GM18951 (cell line): ENCODE data around the gene EXOSC7.
"Not testable (repeated sequence)": the region's sequence is repeated elsewhere in the genome, so short reads cannot be mapped to it uniquely, and the experiment has no call there.

ENCODE experiments used
- POLR2A ChIP-seq: IDR thresholded peaks from 4 replicates; pipeline ENCODE4 v1.6.1; 2011; ENCODE audit warnings: mild to moderate bottlenecking; ENCODE audit not compliant: insufficient read length, insufficient read depth; ENCODE audit errors: extremely low read depth
- in situ Hi-C: fragments of 300-500 bp; cut with MboI; formaldehyde crosslinking; loops from one replicate; pipeline ENCODE4 v1.12.0; 2022; ENCODE audit warnings: low sequenced_read_pairs, mixed read lengths, inconsistent platforms; ENCODE audit not compliant: unreplicated experiment

Gene EXOSC7

DNA sequence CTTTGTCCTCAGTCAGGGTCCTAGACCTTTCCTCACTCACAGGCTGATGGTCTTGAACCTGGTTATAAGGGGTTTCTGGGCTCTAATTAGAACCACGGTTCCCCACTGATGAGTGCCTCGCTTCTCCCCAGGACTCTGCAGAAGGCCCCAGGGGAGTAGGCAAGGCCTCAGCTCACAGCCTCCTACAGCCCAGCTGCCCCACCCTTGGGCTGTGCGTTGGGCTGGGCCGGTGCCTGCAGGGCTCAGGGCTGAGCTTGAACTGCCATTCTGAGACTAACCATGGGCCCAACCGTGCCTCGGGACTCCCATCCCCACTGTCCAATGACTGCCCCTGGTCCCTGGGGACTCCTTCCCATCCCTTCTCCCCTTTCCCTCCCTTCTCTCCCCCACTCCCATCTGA lies 75.6 kb downstream of the EXOSC7 start:
- no peak for TF ChIP-seq POLR2A

DNA sequence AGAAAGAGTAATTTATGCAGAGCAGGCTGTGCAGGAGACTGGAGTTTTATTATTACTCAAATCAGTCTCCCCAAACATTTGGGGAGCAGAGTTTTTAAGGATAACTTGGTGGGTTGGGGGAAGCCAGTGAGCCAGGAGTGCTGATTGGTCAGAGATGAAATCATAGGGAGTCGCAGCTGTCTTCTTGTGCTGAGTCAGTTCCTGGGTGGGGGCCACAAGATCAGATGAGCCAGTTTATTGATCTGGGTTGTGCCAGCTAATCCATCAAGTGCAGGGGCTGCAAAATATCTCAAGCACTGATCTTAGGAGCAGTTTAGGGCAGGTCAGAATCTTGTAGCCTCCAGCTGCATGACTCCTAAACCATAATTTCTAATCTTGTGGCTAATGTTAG lies 77.8 kb downstream of the EXOSC7 start:
- in situ Hi-C loops: not testable (repeated sequence)

More for the DNA sequence above, 75.6 kb downstream of the EXOSC7 start:
- in situ Hi-C loops: no loop called here

DNA sequence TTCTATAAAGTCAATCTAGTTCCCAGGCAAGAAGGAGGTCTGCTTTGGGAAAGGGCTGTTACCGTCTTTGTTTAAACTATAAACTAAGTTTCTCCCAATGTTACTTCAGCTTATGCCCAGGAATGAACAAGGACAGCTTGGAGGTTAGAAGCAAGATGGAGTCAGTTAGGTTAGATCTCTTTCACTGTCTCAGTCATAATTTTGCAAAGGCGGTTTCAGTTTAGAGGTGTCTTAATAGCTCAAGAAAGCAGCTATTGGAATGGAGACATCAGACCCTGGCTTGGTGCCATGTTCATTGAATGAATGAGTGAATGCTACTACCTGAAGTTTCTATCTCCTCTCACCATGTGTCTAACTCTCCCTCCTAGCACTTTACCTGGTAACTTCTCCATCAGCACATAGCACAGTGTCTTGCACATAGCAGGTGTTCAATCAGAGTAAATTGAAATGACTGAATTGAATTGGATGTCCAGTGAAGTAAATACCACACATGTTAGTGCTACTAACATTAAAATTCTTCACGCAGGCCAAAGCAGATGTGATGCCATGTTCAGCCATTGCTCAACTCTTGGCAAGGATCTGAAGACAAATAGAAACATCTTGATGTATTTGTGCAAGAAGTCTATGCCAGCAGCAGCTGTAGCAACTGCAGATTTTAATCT lies 78.3 kb downstream of the EXOSC7 start:
- in situ Hi-C loops: no loop called here
- no peak for TF ChIP-seq POLR2A

DNA sequence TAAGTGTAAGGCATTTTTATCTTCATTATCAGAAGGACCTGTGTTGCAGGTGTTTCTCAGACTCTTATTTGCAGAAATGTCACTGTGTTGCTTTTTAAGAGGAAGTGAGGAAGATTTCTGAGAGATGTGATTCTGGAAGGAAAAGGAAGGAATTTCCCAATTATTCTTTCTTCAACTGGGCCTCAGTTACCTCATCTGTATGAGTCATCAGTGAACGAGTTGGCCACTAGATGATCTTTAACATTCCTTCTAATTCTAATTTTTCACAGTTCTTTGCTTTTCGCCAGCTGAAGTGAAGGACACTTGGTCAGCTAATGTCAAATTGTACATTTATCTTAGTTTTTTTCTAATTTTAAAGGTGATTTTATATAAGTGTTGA lies 79.0 kb downstream of the EXOSC7 start:
- no peak for TF ChIP-seq POLR2A
- in situ Hi-C loops: no loop called here

DNA sequence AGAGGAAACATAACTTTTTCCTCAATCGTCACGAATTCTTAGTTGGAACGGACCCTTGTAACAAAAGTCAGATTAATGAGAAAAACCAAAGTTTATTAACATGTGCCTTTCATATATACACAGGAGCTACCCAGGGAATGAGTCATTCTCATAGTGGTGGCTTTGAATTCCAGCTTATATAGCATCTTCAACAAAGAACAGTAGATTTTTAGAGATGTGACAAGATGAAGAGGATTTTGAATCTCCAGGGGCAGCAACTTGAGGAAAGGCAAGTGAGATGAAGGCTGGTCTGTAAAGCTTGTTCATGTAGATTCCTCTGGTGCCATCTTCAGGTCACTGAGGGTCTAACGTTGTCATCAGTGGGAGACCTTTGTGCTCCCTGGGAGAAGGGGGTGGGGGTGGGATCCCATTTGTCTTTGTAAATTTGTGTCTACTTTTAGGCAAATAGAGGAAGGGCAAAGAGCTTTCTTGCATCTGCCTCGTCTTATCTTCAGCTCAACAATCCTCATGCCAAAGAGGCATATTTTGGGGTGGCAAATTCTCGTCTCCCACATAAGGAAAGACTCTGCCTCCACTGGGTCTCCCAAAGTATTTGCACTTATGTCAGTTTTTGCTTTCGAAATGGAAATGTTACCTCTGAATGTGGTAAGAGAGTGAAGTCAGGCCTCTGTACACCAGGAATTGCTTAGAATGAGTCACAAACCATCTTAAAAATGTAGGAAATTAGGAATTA lies 79.5 kb downstream of the EXOSC7 start:
- in situ Hi-C loops: no loop called here
- TF ChIP-seq POLR2A: no peak

DNA sequence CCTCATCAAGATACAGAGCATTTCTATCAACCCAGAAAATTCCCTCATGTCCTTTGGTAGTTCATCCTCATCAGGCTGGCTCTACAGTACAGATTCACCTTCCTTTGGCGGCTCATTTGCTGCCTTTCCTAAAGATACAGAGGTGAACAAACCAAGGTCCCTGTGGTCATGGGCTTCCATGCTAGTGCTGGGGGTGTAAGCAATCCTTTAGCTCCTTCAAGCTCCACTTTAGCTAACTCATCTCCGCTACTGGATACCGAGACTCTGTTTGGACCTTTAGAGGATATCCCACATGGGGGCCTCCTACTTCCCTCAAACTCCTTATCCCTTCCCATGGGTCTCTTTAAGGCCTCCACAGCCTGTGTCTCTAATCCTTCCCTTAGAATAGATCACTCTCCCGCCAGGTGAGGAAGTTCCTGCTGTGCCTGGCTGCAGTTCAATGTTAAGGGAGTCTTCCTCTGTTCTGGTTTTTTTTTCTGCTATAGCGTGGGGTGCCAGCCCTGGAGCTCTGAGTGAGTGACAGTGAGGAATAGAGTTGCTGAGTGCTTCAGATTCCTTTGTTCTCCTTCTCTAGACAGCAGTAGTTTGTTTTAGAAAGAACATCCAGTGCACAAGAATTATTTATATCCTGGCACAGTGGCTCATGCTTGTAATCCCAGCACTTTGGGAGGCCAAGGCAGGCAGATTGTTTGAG lies 80.7 kb downstream of the EXOSC7 start:
- in situ Hi-C loops: no loop called here

DNA sequence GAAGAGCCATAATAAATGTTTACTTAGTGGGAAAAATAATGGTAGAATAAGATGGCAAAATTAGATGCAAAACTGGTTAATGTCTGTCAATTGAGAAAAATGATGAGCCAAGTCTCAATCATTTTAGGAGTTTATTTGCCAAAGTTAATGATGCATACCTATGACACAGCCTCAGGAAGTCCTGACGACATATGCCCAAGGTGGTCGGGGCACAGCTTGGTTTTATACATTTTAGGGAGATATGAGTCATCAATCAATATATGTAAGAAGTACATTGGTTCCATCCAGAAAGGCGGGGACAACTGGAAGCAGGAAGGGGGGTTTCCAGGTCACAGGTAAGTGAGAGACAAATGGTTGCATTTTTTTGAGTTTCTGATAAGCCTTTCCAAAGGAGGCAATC lies 81.5 kb downstream of the EXOSC7 start:
- TF ChIP-seq POLR2A: no peak
- in situ Hi-C loops: no loop called here

More for the DNA sequence above, 80.7 kb downstream of the EXOSC7 start:
- TF ChIP-seq POLR2A: no peak

DNA sequence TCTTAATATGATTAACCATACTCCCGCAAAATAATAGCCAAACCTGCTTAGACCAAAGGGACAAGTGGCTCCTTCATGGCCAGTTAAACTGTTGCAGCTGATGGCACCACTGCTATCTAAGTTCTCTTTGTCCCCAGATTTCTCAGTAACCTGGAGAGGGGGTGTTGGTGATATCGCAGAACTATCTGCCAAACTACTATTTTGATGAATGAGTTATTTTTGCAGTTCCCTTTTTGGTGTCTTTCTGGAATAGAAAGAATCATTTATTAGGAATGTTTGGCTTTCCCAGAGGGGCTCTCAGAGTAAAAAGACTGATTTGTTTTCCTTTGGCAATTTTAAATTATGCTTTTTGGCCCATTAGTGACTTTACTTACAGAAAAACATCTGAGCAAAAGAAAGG lies 83.1 kb downstream of the EXOSC7 start:
- no peak for TF ChIP-seq POLR2A
- in situ Hi-C loops: no loop called here

DNA sequence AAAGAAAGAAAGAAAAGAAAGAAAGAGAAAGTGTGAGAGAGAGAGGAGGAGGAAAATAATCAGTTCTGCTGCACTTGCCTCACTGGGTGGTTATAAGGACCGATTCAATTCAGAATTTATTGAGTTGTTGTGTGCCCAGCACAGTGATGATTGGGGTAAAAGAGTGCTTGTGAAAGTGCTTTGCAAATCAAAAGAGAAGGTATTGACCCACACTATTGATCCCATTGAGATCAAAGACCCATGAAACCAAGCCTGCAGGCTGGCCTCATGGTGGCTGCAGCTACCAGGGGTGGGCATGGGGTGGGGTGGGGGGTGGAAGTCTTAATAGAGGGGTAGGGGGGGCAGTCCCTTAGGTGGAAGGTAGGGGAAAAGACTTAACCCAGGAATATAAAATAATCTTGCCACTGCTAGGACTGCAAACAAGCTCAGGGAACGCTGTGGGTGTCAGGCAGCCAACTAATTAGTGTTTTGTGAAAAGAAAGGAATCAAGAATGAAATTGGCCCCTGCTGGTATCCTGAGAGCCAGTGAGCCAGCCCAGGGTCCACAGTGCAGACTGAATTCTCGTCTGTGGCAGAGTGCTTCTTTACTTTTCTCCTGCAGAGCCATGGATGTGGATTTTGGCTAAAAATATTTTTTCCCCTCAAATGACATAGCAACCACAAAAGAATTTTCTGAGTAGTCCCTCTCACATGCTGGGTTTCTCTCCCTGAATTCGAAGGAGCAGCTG lies 84.3 kb downstream of the EXOSC7 start:
- TF ChIP-seq POLR2A: no peak
- in situ Hi-C loops: no loop called here
